ENCODE results near the gene TCTN2. TPM values are rescaled to one million over a fixed set of nuclear protein-coding genes. Genes with fewer than 3 reads are reported as not detected.

TCTN2 gene
- total and polyA plus RNA-seq, 2 of the 8 experiments (the other 6 are each of a cell fraction or from before 2014, with no cell fraction given) = 7.5 to 8.4 TPM

- TF ChIP-seq RNF2 (IDR thresholded peaks at IDR 0.05; ENCODE audit: borderline replicate concordance, low read depth, low read length, missing control alignments, poor library complexity, severe bottlenecking) = no peak
- TF ChIP-seq POU5F1 (IDR thresholded peaks at IDR 0.05; ENCODE audit: low read depth, low read length) = no peak
These were observed 36.6 kb downstream of the TCTN2 start (continued) for GRCh38 chr12:123707466-123707865.

Measured in H1 (cell line).